NCI-H1048 (cell line): ENCODE data around the gene SRMS.
"Not testable (repeated sequence)": the region's sequence is repeated elsewhere in the genome, so short reads cannot be mapped to it uniquely, and the experiment has no call there.

Experiments
- DNase-seq: peaks from one replicate; lab custom pipeline; 2025; lab: John Stamatoyannopoulos, UW

The SRMS gene

DNA sequence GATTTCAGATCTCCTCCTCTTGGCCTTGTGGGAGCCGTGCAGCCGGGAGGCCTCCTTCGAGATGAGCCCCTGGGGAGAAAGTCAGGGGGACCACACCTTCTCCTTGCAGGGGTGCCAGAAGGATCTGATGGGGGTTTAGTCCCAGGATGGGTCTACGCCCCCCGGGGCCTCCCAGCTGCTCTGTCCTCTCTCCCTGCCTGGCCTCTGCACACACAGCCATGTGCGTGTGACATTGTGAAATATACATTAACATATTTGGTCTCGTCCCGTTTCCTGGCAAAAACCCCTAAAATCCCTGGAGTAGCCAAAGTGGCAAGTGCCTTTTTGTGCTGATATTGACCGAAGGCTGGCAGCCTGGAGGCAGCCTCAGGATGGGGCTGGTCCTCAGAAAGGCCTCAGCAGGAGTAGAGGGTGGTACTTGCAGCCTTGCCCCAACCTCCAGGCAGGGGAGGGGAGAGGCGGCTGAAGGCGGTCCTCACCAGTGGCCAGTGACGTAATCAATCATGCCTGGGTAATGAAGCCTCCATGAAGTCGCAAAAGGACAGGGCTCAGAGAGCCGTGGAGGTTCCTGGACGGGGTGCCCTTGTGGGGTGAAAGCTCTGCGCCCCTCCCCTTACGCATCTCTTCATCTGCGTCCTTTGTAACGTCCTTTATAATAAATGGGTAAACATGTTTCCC lies 31.6 kb upstream of the SRMS start:
- DNase-seq, result no peak

DNA sequence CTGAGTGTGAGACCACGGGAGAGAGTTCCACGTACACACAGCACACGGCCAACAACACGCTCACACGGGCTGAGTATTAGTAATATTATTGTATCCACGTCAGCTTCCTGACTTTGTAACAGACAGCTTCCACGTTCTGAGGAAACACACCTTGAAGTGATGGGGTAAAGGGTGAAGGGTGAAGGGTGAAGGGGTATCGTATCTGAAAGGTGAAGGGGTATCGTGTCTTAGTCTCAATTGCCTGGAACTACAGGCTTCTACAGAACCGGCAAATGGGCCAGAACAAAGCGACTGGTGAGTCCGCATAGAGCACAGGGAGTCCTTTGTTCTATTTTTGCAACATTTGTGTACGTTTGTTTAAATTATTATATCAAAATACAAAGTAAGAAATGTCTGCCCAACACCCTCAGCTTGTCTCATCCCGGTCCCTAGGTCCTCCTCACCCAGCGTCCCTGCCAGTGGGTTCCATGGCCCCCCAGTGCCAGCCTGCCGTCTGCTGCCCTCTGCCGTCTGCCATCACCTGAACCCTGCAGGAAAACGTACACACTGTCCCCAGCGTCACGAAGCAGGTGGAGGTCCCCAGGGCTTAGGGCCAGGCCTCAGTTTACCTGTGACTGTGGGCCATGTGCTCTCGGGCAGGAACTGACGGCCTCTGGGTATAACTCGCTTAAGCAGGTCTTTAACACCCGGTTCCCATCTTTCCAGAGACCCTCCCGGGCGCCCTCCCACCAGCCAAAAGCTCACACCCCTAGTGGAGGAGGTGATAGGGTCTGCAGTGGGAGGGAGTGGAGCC lies 30.9 kb upstream of the SRMS start:
- DNase-seq, result no peak

- DNase-seq, result no peak
Observed at GRCh38 chr20:63577317-63577894, 29.9 kb upstream of the SRMS start.

- no peak for DNase-seq
Observed at GRCh38 chr20:63576311-63576710, 28.8 kb upstream of the SRMS start.

DNA sequence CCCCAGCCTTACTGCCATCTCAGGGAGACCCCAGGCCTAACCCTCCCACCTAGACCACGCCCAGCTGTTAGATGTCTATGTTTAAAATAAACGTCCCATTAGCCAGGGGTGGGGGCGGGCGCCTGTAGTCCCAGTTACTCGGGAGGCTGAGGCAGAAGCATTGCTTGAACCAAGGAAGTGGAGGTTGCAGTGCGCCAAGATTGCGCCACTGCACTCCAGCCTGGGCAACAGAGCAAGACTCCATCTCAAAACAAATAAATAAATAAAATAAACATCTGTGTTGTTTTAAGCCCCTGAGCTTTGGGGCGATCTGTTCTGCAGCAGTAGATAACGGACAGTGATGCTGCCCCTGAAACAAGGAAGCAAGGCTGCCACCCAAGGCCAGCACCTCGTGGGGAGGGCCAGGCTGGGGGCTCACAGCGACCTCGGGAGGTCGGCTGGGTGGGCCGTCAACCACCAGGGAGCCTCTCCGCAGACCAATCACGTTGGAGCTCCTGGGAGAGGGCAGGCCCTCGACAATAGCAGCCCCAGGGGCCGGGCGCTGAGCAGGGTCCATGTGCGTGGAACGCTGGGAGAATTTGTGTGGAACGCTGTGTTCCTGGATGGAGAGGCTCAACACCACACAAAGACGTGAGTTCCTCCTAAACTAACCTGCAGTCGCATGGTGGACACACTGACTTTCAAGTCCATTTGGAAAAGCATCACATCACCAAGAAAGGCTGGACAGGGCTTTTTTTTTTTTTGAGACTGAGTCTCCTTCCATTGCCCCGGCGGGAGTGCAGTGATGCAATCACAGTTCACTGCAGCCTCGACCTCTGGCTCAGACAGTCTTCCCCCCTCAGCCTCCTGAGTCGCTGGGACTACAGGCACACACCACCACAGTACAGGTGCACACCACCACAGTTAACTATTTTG lies 27.5 kb upstream of the SRMS start:
- DNase-seq, result no peak

GRCh38 chr20:63574156-63574828 lies 26.7 kb upstream of the SRMS start, which contains the start of gene HELZ2:
TSS of gene HELZ2 (minus strand) at chr20:63574239. CDS start at chr20:63572385, 1,854 bp downstream.
- DNase-seq, result peak; percentile 63

DNA sequence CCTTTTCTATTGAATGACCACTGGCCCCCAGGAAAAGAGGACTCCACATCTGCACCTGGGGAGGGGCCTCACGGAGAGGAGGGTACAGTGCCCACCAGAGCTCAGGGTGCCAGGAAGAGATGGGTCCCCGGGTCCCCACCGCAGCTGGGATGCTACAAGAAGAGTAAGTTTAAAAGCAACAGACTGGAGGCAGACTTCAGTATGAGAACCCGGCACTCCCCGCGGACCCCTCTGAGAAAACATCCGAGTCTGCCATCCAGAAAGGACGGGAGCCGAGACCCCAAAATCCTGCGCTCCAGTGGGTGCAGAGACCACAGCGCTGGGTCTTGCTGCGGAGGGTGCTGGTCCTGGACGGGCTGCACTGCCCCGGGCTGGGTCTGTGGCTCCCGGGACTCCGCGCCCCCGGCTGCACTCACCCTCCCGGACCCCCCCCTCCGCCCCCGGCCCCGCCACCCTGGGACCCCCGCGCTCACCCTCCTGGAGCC lies 26.1 kb upstream of the SRMS start:
- DNase-seq, result no peak

DNA sequence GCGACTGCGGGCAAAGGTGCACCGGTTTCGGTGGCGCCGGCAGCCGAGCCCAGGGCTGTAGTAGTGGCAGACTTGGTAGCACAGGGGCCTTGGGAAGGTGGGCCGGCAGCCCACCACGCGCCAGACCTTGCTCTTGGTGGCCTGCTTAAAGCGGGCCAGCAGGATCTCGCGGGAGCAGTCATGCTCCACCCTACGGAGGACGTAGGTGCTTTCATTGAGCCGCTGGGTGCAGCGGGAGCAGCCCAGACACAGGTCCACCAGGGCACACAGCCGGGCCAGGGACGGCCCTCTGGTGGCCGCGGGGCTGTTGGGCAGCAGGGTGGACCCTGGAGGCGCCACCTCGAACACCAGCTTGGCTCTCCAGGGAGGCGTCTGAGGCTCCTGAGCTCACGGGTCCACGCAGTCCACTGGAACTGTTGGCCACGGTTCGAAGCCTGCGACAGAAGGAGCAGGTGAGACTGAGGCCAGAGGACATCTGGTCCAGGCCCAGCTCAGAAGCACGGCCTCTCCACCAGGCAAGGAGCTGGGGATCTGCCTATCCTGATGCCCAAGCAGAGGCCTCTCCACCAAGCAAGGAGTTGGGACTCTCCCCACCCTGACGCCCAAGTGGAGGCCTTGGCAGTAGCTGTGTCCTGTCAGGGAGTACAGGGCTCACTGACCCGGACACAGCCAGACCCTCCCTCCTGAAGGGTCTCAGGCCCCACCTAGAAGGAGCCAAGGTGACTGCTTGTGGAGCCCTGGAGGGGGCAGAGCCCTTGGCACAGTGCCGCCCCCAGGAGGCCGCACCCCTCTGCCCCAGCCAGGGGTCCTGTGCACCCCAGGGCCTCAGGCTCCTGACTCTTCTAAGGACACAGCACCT lies 25.5 kb upstream of the SRMS start:
- DNase-seq, result no peak

DNA sequence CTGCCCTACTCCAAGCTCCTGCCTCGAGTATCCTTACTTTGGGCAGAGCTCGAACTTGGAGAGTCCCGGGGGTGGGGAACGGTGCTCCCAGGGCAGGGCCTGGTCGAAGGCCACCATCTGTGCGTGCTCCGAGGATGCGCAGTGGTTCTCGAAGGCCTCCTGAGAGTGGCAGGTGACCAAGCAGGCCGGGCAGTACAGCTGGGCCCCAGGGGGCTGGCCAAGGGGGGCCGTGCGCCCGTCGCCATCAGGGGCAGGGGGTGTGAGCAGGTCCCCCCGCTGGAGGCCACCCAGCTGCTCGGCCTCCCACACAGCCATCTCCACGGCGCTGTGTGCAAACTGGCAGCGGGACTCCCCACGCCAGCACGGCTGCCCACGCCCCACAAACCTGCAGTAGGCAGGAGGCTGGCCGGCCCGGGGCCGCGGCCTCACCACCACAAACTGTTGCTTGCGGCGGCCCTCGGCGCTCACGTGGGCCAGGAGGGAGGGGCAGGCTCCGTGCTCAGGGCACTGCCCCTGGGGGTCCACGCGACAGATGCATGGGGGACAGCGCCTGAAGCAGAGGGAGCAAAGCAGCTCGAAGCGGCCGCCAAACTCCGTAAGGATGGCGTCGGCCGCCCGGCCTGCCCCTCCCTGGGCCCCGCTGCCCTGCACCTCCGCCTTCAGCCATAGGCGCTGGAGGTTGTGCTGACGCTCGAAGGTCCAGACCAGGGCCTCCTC lies 24.7 kb upstream of the SRMS start:
- DNase-seq, result no peak

- not testable (repeated sequence) for DNase-seq
Observed at GRCh38 chr20:63571087-63571478, 23.5 kb upstream of the SRMS start.

DNA sequence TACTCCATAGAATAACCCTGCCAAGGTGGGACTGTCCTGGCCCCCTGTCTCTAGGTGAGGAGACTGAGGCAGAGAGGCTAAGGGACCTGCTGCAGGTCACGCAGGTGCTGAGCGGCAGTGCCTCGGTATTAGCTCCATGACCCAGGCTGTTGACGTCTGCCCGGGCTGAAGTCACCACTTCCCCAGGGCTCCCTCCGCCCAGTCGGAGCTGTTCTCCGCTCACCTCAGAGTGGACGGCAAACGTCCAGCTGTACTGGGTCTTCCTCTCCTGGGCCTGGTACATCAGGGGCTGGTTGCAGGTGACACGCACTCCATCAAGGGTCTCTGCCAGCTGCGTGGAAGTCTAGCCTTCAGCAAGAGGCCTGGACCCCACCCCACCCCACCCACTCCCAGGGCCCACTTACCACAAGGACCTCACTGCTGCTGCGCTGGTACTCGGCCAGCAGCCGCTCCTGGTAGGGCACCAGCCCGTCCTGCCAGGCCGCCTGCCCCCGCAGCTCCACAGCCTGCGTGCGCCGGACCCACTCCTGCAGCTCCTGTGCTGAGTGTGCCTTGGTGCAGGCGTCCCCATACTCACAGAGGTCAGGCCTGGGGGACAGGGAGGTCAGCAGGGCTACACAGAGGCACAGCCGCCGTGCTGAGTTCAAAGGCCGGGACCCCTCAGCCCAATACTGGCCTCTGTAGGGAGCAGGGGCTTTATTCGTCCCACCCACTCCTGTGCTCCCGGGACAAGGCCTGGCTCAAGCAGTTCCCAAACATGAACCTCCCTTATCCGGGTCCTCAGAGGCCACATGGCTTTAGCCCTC lies 22.9 kb upstream of the SRMS start:
- DNase-seq, result no peak

DNA sequence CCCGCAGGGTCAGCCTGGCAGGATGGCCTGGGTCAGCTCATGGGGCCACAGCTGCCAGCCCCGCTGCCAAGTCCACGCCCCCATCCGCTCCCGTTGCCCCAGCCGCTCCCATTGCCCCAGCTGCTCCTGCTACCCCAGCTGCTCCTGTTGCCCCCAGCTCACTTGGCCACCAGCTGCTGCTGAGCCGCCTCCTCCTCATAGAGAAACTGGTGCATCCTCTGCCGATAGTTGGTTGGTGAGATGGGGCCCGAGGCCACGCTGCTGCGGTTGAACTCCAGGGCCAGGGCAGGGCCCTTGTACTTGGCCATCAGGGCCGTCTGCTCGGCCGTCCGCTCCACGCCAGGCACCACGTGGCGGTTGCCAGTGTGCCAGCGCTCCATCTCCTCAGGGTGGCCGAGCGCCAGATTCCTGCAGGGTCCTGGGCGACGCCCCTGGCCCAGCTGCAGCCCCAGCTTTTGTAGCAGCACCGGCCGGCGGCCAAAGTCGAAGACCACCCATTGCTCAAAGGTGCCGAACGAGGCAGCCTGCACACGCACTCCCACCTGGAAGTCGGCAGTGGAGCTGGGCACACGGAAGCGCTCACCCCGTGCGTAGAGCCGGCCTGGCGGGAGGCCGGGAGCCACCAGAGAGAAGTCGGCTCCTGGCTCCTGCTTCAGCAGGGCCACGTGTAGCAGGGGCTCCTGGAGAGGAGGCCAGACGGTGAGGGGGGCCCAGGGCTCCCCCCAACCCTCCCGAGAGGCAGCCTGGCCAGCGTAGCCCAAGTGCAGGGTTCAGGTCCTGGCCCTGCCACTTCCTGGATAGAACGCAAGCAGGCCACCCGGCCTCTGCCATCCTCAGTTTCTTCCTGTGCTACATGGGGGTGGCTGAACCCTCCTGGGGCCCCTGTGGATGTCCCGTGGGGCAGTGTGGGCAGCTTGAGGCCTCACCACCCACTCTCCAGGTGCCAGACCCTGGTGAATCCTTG lies 21.7 kb upstream of the SRMS start:
- DNase-seq, result no peak

DNA sequence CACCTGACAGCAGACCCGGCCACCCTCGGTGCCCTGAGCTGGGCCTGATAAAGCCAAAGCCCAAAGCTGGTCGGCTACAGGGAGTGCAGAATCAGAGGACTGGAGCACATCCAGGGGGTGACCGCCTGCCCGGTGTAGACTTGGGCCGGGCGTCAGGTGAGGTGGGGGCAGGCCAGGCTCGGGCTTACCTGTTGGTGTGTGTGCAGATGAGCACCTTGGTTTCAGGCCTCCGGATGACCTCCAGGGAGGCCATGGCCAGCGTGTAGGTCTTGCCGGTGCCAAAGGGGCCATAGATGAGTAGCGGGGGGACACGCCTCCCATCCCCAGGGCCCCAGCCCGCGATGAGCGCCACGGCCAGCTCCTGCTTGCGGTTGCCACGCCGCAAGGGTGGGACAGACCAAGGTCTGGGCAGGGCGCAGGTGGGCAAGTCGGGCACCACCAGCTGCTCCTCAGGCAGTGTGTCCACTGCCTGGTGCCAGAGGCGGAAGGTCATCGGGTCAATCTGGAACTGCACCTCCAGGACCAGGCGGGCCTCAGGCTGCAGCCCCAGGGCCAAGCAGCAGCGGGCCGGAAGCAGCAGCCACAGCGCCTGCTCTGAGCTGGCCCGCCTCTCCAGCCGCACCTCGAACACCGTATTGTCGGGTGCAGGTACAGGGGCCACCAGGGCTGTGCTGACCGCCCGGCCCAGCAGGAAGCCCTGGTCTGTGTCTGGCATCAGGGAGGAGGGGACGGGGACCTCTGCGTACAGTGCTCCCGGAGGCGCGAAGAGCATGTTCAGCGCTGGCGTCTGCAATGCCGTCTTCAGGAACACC lies 20.8 kb upstream of the SRMS start:
- no peak for DNase-seq

DNA sequence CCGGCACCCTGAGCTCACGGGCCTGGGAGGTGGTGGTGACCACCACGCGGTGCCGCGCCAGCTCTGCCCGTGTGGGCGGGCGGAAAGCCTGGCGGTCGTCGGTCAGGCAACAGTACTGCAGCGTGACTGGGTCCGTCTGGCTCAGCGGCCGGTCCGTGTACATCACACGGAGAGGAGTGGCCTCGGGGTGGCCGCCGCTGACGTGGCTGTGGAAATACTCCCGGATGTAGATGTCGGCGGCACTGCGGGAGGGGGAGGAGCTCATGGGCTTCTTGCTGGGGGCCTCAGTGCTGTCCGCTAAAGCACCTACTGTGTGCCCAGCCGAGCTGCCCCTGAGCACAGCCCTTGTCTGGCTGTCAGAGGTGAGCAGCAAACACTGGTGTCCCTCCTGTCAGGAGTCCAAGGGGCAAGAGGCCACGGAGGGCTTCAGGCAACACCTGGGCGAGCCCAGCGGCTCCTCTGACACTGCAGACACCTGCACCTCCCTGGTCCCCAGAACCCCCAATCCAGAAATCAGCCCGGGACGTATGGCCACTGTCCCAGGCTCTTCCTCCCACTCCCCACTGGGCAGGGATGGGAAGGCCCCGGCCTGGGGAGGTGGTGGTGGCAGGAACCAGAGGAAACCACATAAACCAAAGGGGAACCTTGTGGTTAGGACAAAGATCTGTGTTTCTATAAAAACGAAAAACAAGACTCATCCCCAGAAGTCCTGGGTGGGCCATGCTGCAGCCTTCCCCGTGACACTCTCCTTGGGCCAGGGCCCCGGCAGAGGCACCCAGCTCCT lies 20.0 kb upstream of the SRMS start:
- no peak for DNase-seq

DNA sequence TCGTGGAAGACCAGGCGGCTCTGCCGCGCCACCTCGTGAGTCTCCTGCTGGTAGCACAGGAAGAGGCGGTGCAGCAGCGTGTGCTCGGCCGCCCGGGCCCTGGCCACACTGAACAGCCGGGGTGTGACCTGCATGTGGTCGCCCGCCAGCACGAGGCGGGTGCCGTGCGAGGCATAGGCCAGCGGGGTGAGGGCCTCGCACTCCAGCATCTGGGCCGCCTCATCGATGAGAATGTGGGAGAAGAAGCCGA lies 19.5 kb upstream of the SRMS start:
- DNase-seq, result no peak

GRCh38 chr20:63566395-63567135 lies 19.0 kb upstream of the SRMS start:
- DNase-seq, result no peak
